ENCODE measurements around the gene PHF12. TPM values are rescaled to one million over a fixed set of nuclear protein-coding genes. Genes with fewer than 3 reads are reported as not detected.
A peak's percentile ranks its signal among the peaks of the same experiment; 100 is the strongest.

The PHF12 gene
- total and polyA plus RNA-seq, 2 of the 13 experiments (the other 11 are each of a cell fraction or from before 2014, with no cell fraction given), result 9.8 to 17.1 TPM

DNA sequence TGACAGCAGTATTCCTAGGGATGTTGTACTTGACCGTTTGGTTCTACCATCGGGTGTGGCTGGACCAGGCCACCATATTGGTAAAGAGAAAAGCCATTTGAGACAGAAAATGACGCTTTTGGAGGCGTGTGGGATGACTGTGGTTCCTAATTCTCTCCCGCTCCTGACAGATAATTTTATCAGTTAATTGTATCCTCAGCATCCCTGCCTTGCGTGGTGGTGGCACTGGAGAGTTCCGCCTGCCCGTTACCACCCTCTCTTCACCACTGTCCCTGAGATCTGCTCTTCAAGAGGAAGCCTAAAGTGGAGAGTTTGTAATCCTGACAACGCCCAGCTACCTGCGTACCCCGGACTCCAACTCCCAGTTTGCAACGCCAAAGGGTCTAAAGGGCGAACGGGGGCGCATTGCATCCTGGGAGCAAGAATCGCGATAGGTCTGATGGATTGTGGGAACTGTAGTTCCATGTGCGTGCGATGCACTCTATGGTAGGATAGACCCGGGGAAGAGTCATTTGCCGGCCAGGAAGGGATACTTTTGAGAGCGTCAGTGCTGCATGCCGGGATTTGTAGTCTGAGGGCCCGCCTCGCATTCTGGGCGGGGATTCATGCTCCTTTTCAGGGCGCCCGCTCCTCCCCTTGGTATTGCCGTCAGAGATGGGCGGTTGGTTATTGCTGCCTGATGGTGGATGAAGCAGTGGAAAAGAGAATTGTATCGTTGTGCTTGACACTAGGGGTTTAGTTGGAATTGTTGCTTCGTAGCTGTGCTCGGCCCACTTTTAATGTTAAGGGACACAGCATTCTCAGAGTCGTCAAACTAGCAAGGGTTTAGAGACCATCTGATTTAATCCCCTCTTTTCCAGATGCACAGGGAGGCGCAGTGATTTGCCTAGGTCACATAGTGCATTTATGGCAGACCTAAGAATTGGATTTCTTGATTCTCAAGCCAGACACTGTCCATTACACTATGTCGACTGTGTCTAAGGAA lies 965 bp upstream of the PHF12 start (continued):
- TF ChIP-seq, protein P1, sequence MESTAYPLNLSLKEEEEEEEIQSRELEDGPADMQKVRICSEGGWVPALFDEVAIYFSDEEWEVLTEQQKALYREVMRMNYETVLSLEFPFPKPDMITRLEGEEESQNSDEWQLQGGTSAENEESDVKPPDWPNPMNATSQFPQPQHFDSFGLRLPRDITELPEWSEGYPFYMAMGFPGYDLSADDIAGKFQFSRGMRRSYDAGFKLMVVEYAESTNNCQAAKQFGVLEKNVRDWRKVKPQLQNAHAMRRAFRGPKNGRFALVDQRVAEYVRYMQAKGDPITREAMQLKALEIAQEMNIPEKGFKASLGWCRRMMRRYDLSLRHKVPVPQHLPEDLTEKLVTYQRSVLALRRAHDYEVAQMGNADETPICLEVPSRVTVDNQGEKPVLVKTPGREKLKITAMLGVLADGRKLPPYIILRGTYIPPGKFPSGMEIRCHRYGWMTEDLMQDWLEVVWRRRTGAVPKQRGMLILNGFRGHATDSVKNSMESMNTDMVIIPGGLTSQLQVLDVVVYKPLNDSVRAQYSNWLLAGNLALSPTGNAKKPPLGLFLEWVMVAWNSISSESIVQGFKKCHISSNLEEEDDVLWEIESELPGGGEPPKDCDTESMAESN (CRISPR knock-in tag; conservative IDR thresholded peaks at IDR 0.05), result peak; percentile 89; the same call in 1 of the 2 replicates
- TF ChIP-seq, protein P2, sequence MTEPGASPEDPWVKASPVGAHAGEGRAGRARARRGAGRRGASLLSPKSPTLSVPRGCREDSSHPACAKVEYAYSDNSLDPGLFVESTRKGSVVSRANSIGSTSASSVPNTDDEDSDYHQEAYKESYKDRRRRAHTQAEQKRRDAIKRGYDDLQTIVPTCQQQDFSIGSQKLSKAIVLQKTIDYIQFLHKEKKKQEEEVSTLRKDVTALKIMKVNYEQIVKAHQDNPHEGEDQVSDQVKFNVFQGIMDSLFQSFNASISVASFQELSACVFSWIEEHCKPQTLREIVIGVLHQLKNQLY (CRISPR knock-in tag; IDR thresholded peaks at IDR 0.05), result no peak
- TF ChIP-seq TEAD3 (CRISPR knock-in tag; optimal IDR thresholded peaks at IDR 0.05; ENCODE audit: borderline replicate concordance) (peak; percentile 61), NKX3-1 (CRISPR knock-in tag; IDR thresholded peaks at IDR 0.05) (no peak), FOXA3 (CRISPR knock-in tag; IDR thresholded peaks at IDR 0.05) (peak; percentile 61), YEATS4 (CRISPR knock-in tag; IDR thresholded peaks at IDR 0.05; ENCODE audit: borderline replicate concordance) (peak; percentile 50), RXRA (CRISPR knock-in tag; IDR thresholded peaks at IDR 0.05) (peak; percentile 33; the same call in 1 of the 2 replicates), ZNF121 (CRISPR knock-in tag; IDR thresholded peaks at IDR 0.05) (no peak), PAF1 (CRISPR knock-in tag; IDR thresholded peaks at IDR 0.05) (no peak)
- TF ChIP-seq, protein P3, sequence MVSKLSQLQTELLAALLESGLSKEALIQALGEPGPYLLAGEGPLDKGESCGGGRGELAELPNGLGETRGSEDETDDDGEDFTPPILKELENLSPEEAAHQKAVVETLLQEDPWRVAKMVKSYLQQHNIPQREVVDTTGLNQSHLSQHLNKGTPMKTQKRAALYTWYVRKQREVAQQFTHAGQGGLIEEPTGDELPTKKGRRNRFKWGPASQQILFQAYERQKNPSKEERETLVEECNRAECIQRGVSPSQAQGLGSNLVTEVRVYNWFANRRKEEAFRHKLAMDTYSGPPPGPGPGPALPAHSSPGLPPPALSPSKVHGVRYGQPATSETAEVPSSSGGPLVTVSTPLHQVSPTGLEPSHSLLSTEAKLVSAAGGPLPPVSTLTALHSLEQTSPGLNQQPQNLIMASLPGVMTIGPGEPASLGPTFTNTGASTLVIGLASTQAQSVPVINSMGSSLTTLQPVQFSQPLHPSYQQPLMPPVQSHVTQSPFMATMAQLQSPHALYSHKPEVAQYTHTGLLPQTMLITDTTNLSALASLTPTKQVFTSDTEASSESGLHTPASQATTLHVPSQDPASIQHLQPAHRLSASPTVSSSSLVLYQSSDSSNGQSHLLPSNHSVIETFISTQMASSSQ (IDR thresholded peaks at IDR 0.05; ENCODE audit: low read depth), result 0 out of 2 replicates have a peak, but pooled peaks have one; percentile 48
- TF ChIP-seq, protein P3 (CRISPR knock-in tag; IDR thresholded peaks at IDR 0.05; ENCODE audit: borderline replicate concordance), result peak; percentile 89
- TF ChIP-seq, protein P4, sequence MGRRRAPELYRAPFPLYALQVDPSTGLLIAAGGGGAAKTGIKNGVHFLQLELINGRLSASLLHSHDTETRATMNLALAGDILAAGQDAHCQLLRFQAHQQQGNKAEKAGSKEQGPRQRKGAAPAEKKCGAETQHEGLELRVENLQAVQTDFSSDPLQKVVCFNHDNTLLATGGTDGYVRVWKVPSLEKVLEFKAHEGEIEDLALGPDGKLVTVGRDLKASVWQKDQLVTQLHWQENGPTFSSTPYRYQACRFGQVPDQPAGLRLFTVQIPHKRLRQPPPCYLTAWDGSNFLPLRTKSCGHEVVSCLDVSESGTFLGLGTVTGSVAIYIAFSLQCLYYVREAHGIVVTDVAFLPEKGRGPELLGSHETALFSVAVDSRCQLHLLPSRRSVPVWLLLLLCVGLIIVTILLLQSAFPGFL (CRISPR knock-in tag; IDR thresholded peaks at IDR 0.05), result no peak
- TF ChIP-seq, protein P5, sequence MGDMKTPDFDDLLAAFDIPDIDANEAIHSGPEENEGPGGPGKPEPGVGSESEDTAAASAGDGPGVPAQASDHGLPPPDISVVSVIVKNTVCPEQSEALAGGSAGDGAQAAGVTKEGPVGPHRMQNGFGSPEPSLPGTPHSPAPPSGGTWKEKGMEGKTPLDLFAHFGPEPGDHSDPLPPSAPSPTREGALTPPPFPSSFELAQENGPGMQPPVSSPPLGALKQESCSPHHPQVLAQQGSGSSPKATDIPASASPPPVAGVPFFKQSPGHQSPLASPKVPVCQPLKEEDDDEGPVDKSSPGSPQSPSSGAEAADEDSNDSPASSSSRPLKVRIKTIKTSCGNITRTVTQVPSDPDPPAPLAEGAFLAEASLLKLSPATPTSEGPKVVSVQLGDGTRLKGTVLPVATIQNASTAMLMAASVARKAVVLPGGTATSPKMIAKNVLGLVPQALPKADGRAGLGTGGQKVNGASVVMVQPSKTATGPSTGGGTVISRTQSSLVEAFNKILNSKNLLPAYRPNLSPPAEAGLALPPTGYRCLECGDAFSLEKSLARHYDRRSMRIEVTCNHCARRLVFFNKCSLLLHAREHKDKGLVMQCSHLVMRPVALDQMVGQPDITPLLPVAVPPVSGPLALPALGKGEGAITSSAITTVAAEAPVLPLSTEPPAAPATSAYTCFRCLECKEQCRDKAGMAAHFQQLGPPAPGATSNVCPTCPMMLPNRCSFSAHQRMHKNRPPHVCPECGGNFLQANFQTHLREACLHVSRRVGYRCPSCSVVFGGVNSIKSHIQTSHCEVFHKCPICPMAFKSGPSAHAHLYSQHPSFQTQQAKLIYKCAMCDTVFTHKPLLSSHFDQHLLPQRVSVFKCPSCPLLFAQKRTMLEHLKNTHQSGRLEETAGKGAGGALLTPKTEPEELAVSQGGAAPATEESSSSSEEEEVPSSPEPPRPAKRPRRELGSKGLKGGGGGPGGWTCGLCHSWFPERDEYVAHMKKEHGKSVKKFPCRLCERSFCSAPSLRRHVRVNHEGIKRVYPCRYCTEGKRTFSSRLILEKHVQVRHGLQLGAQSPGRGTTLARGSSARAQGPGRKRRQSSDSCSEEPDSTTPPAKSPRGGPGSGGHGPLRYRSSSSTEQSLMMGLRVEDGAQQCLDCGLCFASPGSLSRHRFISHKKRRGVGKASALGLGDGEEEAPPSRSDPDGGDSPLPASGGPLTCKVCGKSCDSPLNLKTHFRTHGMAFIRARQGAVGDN (CRISPR knock-in tag; IDR thresholded peaks at IDR 0.05), result peak; percentile 42
- TF ChIP-seq, protein P6, sequence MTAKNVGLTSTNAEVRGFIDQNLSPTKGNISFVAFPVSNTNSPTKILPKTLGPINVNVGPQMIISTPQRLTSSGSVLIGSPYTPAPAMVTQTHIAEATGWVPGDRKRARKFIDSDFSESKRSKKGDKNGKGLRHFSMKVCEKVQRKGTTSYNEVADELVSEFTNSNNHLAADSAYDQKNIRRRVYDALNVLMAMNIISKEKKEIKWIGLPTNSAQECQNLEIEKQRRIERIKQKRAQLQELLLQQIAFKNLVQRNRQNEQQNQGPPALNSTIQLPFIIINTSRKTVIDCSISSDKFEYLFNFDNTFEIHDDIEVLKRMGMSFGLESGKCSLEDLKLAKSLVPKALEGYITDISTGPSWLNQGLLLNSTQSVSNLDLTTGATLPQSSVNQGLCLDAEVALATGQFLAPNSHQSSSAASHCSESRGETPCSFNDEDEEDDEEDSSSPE (CRISPR knock-in tag; IDR thresholded peaks at IDR 0.05), result peak; percentile 63
